Measurements from ENCODE around the gene SLC34A3.

The SLC34A3 gene

GRCh38 chr9:137189297-137190295 lies 41.1 kb upstream of the SLC34A3 start:
- Histone ChIP-seq H3K27ac (replicated peaks) (peak overlapping the region; percentile 73), H3K27me3 (ENCODE audit: insufficient read depth, poor library complexity, severe bottlenecking) (no peaks in the 10 kb centered on the region), H3K4me3 (replicated peaks; ENCODE audit: insufficient read depth, low read length) (peak overlapping the region; percentile 99)
- DNase-seq (ENCODE audit: low read depth in 1 of 2, low spot score in 1 of 2), result no peak
- TF ChIP-seq GABPA (IDR thresholded peaks at IDR 0.05; ENCODE audit: low read depth) (no peak), POLR2AphosphoS5 (IDR thresholded peaks at IDR 0.05; ENCODE audit: low read depth) (no peak), SPI1 (IDR thresholded peaks at IDR 0.05; ENCODE audit: borderline replicate concordance, low read depth) (no peak; the same call in 1 of the 2 replicates), REST (IDR thresholded peaks at IDR 0.05; ENCODE audit: insufficient replicate concordance, low read depth) (no peak), CTCF (IDR thresholded peaks at IDR 0.05; ENCODE audit: insufficient read depth, low read length) (no peak)

GRCh38 chr9:137190315-137190856 lies 40.3 kb upstream of the SLC34A3 start:
- TF ChIP-seq GABPA (IDR thresholded peaks at IDR 0.05; ENCODE audit: low read depth), result no peak
- no peak for TF ChIP-seq SPI1 (IDR thresholded peaks at IDR 0.05; ENCODE audit: borderline replicate concordance, low read depth)
- TF ChIP-seq CTCF (IDR thresholded peaks at IDR 0.05; ENCODE audit: insufficient read depth, low read length), result no peak
- TF ChIP-seq REST (IDR thresholded peaks at IDR 0.05; ENCODE audit: insufficient replicate concordance, low read depth), result no peak
- TF ChIP-seq POLR2AphosphoS5 (IDR thresholded peaks at IDR 0.05; ENCODE audit: low read depth), result no peak
- no peak overlapping the region for H3K4me3 ChIP-seq (replicated peaks; ENCODE audit: insufficient read depth, low read length)
- H3K27ac ChIP-seq (replicated peaks), result peak overlapping the region; percentile 73; the same call in 1 of the 2 replicates
- H3K27me3 ChIP-seq (ENCODE audit: insufficient read depth, poor library complexity, severe bottlenecking), result no peaks in the 10 kb centered on the region
- no peak for DNase-seq (ENCODE audit: low read depth in 1 of 2, low spot score in 1 of 2)

GRCh38 chr9:137191245-137191644 lies 39.5 kb upstream of the SLC34A3 start:
- DNase-seq (ENCODE audit: low read depth in 1 of 2, low spot score in 1 of 2), result no peak
- Histone ChIP-seq H3K27ac (replicated peaks) (no peak overlapping the region), H3K27me3 (ENCODE audit: insufficient read depth, poor library complexity, severe bottlenecking) (no peaks in the 10 kb centered on the region), H3K4me3 (replicated peaks; ENCODE audit: insufficient read depth, low read length) (no peak overlapping the region)
- TF ChIP-seq REST (IDR thresholded peaks at IDR 0.05; ENCODE audit: insufficient replicate concordance, low read depth) (no peak), GABPA (IDR thresholded peaks at IDR 0.05; ENCODE audit: low read depth) (no peak), CTCF (IDR thresholded peaks at IDR 0.05; ENCODE audit: insufficient read depth, low read length) (no peak), POLR2AphosphoS5 (IDR thresholded peaks at IDR 0.05; ENCODE audit: low read depth) (no peak), SPI1 (IDR thresholded peaks at IDR 0.05; ENCODE audit: borderline replicate concordance, low read depth) (no peak)

Data from HL-60 (cell line).